KBM-7 (cell line): ENCODE results near the gene HVCN1.
"Not testable (repeated sequence)": the region's sequence is repeated elsewhere in the genome, so short reads cannot be mapped to it uniquely, and the experiment has no call there.

Experiments used
- DNase-seq: peaks from one replicate; pipeline ENCODE4 v3.0.0-alpha.2; 2015
- in situ Hi-C: fragments of 300-500 bp; cut with MboI; formaldehyde crosslinking; loops from 2 replicates; pipeline ENCODE4 v1.14.3; 2020; ENCODE audit warnings: low sequenced_read_pairs, low pct_unique_long_range_greater_than_20kb, mixed read lengths

HVCN1 gene

DNA sequence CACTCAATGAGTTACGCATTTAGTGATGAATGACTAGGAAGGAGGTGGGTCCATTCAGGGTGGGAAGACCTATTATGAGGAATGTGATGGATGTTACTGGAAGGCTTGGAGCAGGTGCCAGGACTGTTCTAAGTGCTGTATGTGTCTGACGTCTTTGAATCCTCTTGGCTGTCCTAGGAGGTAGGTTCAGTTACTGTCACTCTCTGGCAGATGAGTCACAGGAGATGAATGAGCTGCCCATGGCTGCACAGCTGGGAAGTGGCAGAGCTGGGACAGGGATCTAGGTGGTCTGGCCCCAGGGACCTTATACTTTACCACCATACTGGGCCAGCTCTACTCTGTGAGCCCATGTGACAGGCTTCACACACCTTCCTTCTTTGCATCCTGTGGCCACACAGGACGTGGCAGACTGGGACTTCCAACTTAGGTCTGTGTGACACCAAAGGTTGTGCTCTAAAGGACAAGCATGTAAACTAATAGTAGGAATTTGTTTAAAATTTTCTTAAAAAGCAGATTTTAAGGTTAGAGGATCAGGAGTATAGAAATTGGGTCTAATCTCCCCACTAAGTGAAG, 51.0 kb downstream of the HVCN1 start:
- in situ Hi-C loops = no loop called here

DNA sequence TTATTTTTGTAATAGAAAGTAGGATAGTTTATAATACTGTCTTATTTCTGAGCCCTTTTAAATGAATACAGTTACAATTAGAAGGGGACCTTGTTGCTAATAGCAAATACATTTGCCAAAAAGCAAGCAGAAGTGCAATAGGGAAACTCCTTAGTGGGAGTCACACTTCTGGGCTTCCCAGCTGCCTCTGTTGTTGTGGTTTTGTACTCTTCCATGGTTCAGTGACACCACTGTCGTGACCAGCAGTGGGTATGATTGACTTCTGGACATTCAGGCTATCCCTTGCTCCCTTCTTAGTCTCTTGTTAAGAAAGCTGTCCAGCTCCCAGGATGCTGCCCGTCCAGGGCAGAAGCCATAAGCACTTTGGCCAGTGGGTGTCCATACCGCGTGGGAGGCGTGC, 52.4 kb downstream of the HVCN1 start:
- peak; percentile 69 for DNase-seq
- in situ Hi-C loops = no loop called here

More for the DNA sequence above, 51.0 kb downstream of the HVCN1 start:
- no peak for DNase-seq

DNA sequence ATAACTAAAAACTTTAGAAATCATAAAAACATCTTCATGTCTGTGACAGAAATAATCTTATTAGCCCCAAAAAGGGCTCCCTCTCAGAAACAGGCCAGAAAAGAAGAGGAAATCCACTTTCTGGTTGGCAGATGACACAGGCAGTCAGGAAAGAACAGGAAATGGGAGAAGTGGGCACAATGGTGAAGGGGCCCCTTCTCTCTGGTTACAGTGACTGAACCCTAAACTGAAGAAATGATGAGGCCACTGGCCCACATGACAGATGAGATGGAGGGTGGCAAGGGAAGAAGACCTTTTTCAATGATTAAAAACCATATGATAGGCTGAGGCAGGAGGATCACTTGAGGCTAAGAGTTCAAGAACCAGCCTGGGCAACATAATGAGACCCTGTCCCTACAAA, 53.9 kb downstream of the HVCN1 start:
- in situ Hi-C loops = no loop called here
- no peak for DNase-seq

DNA sequence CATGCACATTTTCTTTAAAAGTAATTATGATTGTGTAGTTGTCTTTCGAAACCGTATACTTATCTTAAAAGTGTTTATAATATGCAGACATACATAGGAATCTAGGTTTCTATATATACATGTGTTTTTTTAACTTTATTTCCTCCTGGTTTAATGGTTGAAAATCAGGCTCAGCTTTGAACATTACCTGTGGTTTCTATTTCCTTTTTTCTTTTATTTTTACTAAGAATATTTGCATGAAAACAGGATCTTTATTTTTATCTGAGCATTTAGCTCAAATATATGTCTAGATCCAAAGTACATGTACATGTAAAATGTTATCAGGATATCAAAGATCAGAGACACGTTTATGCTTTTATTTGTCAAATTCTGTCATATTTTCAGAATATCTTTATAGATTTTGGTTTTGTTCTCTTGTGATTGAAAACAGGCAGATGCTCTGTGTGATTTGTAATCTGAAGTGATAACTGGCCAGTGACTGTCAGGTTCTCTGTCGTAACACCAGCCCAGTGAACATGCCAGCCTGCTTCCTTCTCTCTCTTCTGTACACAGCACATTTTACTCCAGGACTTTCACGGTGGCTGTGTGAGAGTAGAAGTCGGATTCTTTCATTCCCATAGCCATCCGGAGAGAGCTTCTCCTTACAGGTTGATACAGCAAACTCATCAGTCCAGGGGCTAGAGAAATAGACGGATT, 61.3 kb downstream of the HVCN1 start:
- in situ Hi-C loops = no loop called here
- DNase-seq = no peak

DNA sequence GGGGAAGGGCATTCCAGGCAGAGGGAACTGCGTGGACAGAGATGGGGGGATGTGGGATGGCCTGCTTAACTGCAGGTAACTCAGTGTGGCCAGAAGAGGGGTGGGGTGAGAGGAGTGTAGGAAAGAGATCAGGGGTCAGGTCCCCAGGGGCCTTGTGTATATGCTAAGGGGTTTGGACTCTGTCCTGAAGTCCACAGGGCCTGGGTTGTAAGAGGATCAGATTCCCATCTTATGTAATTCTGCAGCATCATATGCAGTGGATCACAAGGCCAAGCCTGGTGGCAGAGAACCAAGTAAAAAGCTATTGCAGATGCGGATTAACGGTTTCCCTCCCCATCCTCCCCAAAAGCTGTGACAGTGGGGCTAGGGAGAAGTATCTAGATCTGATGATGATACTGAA, 66.3 kb downstream of the HVCN1 start:
- DNase-seq = no peak
- in situ Hi-C loops = no loop called here

DNA sequence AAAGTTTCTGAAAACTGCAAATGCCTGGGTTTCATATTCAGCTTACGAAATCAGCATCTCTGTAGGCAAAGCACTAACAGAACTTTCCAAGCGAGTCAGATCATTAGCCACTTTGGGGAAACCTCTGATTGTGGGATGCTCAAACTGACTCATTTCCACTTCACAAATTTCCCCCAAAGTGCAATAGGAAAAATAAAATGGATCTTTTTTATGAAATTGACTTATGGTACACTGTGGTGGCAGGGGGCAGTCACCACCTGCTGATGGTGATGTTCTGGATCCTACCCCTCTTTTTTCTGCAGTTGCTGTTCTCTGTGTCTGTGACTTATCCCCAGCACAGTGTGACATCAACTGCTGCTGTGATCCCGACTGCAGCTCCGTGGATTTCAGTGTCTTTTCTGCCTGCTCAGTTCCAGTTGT, 69.4 kb downstream of the HVCN1 start:
- in situ Hi-C loops = no loop called here
- DNase-seq = peak; percentile 30

DNA sequence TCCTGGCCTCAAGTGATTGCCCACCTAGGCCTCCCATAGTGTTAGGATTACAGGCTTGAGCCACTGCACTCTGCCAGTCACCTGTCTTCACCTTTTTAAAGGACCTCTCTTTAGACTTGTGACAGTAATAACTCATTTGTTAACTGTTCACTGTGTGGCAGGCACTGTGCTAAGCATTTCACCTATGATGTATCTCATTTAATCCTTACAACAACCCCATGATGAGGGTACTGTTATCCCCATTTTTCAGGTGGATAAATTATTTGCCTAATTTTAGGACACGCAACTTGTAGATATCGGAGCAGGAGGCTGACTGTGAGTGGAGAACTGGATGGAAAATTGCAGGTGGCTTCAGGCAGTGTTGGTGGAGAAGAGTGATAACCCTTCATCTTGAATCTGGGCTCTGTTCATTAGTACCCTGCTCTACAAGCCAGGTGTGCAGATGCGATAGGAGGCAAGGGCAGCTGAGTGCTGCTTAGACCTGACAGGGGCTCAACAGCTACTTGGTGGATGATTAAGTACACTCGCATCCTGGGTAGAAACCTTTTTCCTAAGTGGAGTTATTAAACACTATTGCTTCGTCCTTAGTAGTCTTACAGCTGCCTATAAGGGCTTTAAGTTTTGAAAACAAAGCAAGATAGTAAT, 72.3 kb downstream of the HVCN1 start:
- no peak for DNase-seq
- in situ Hi-C loops = no loop called here

DNA sequence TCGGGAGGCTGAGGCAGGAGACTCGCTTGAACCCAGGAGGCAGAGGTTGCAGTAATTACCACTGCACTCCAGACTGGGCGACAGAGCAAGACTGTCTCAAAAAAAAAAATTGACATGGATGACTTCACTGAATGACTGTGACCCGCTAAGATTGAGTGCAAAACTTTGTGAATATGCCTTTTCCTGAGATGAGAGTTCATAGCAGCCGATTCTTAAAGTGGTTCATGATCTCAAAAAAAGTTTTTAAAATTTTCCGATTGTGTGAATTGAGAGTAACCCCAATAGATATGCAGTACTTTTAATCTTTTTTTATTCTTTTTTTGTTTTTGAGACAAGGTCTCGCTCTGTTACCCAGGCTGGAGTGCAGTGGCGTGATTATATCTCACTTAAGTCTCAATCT, 73.7 kb downstream of the HVCN1 start:
- in situ Hi-C loops = no loop called here
- DNase-seq = no peak

DNA sequence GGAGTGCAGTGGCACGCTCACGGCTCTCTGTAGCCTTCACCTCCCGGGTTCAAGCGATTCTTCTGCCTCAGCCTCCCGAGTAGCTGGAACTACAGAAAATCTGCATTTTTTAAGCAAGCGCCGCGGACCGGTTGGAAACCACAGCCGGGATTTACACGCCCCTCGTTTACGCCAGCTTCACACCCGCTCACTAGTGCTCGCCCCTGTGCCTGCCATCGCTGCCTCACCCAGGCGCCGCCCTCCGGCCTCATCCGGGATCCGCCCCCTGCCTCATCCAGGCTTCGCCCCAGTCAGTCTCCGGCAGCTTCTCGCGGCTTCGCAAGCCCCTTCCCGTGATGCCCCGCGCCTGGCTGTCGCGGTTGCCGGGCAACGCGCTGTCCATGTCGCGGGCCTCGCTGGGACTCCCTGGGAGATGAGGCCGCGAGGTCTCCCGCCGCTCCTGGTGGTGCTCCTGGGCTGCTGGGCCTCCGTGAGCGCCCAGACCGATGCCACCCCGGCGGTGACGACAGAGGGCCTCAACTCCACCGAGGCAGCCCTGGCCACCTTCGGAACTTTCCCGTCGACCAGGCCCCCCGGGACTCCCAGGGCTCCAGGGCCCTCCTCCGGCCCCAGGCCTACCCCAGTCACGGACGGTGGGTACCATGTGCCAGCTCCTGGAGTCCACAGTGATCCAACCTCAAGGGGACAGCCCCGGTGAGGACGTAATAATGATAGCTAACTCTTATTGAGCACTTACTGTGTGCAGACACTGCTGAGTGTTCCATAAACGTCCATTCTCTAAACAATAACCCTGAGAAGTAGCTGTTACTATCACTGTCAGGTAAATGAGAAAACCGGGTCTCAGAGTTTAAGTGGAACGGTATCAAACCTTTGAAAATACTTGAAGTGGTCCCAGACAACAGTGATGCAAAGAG, 74.9 kb downstream of the HVCN1 start, which contains the start of gene TCTN1:
TCTN1 (plus strand) TSS at position 359 of the 914 bp plus-strand sequence; CDS start at position 413, 54 bp downstream.
- in situ Hi-C loops = no loop called here
- DNase-seq = peak; percentile 95

DNA sequence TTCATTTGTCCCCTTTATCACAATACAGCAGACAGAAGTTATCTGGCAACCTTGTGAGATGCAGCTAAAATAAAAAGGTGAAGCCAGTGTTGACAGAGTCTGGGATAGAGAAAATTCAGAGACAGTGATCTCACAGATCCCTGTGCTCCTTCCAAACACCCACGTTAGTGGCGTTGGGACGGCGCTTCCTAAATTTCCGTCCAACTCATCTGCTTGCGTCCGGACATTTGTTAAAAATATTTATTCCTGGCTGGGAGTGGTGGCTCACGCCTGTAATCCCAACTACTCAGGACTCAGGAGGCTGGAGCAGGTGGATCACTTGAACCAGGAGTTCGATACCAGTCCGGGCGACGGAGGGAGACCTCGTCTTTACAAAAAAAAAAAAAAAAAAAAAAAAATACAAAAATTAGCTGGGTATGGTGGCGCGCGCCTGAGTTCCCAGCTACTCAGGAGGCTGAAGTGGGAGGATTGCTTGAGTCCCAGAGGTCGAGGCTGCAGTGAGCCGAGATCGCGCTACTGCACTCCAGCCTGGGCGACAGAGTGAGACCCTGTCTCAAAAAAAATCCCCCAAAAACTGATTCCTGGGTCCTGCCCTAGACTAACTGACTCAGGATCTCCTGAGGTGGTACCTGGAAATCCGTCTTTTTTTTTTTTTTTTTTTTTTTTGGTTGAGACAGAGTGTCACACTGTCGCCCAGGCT, 75.7 kb downstream of the HVCN1 start:
- no peak for DNase-seq
- in situ Hi-C loops = no loop called here

DNA sequence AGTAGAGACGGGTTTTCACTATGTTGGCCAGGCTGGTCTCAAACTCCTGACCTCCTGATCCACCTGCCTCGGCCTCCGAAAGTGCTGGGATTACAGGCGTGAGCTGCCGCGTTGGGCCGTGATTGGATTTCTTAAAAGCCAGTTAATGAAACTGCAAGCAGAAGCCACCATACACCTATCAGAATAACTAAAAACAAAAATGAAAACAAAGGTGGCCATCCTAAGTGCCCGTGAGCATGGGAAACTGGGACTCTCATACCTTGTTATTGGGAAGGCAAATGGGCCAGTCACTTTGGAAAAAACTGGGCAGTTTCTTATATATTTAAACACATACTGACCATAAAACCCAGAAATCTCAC, 82.7 kb downstream of the HVCN1 start:
- DNase-seq = no peak
- in situ Hi-C loops = no loop called here

DNA sequence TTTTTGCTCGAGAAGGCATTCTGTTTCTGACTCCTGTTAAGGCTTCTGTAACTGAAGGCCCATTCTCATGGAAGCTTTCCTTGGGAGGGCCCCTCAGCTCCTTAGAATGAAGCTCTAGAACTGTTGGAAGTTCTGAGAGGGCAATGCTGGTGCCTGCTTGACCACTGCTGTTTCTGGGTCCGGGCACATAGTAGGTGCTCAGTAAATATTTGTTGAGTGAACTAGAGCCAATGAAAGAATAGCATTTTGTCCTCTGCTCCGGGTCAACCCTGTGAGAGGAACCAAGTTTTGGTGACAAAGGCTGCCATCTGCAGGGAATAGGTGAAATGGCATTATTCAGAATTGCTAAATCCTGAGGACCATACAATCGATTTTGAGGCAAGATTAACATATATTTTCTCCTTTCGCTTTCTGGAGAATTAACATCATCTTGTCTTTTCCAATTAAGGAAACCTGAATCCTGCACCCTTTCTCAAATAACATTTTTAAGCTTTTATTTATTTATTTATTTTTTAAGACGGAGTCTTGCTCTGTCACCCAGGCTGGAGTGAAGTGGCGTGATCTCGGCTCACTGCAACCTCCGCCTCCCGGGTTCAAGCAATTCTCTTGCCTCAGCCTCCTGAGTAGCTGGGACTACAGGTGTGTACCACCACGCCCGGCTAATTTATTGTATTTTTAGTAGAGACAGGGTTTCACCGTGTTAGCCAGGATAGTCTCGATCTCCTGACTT, 86.7 kb downstream of the HVCN1 start:
- DNase-seq = peak; percentile 68
- in situ Hi-C loops = not testable (repeated sequence)

DNA sequence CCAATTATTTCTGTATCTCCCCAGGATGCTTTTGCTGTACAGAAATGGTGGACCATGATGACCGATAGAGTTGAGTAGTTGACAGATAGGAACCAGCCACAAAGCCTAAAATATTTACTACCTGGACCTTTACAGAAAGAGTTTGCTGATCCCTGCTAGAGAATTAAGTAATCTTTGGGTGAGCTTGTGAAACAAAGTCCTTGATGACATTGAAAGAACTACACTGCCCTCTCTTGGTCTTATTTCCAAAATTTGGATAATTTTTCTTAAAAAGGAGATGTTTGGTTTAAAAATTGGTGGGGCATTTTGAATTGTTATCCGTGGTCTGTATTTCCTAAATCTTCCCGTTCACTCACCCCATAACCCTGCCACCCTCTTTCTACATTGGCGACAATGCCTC, 88.7 kb downstream of the HVCN1 start:
- in situ Hi-C loops = no loop called here
- DNase-seq = peak; percentile 70

DNA sequence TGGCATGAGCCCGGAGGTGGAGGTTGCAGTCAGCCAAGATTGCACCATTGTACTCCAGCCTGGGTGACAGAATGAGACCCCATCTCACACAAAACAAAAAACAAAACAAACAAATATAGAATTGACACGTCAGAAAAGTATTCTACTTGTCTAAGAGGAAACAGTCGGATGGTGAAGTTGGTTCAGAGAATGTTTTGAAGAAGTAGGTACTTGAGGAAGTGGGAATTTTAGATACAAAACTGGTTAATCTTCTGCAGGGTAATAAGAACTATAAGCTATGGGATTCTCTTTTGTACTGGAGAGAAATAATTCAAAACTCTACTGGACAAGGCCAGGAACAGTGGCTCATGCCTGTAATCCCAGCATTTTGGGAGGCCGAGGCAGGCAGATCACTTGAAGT, 89.6 kb downstream of the HVCN1 start:
- in situ Hi-C loops = no loop called here

More for the DNA sequence above, 89.6 kb downstream of the HVCN1 start:
- DNase-seq = no peak
